Hepatocyte (in vitro differentiated cells): ENCODE results near the gene STIM2. TPM values are rescaled to one million over a fixed set of nuclear protein-coding genes. Genes with fewer than 3 reads are reported as not detected.

Experiments used
- DNase-seq: peaks from one replicate; pipeline ENCODE4 v3.0.0-alpha.2; 2016; ENCODE audit warnings: low spot score
- H2AFZ ChIP-seq: fragments of 200-600 bp; sonication (generic); 2 replicates; pipeline ENCODE4 v1.6.0; 2016; ENCODE audit warnings: antibody characterized with exemption, mild to moderate bottlenecking
- H3K27ac ChIP-seq: fragments of 200-600 bp; sonication (generic); 2 replicates; pipeline ENCODE4 v1.5.1; 2016; ENCODE audit warnings: mild to moderate bottlenecking
- H3K27me3 ChIP-seq: fragments of 200-600 bp; sonication (generic); 2 replicates; pipeline ENCODE4 v1.6.1; 2016
- H3K36me3 ChIP-seq: fragments of 200-600 bp; sonication (generic); replicated peaks from 2 replicates; pipeline ENCODE4 v1.5.1; 2016; ENCODE audit warnings: low read depth; ENCODE audit not compliant: insufficient read depth
- H3K4me1 ChIP-seq: fragments of 200-600 bp; sonication (generic); 2 replicates; pipeline ENCODE4 v1.5.1; 2016; ENCODE audit warnings: mild to moderate bottlenecking, moderate library complexity; ENCODE audit not compliant: insufficient read depth
- H3K4me2 ChIP-seq: fragments of 200-600 bp; sonication (generic); 2 replicates; pipeline ENCODE4 v1.6.0; 2016
- H3K4me3 ChIP-seq: fragments of 200-600 bp; sonication (generic); 2 replicates; pipeline ENCODE4 v1.5.1; 2016; ENCODE audit warnings: mild to moderate bottlenecking
- H3K79me2 ChIP-seq: fragments of 200-600 bp; sonication (generic); 2 replicates; pipeline ENCODE4 v1.6.0; 2017; ENCODE audit warnings: mild to moderate bottlenecking
- H3K9me2 ChIP-seq: fragments of 200-600 bp; sonication (generic); replicated peaks from 2 replicates; pipeline ENCODE4 v1.6.0; 2017; ENCODE audit warnings: mild to moderate bottlenecking; ENCODE audit not compliant: insufficient read depth
- H3K9me3 ChIP-seq: fragments of 200-600 bp; sonication (generic); 2 replicates; pipeline ENCODE4 v1.5.1; 2016; ENCODE audit warnings: low read depth, mild to moderate bottlenecking
- H4K20me1 ChIP-seq: fragments of 200-600 bp; sonication (generic); 2 replicates; pipeline ENCODE4 v1.6.0; 2016; ENCODE audit warnings: mild to moderate bottlenecking; ENCODE audit not compliant: insufficient read depth, poor library complexity, severe bottlenecking
- CTCF ChIP-seq: fragments of 200-600 bp; sonication (generic); IDR thresholded peaks from 2 replicates; pipeline ENCODE4 v1.5.1; 2016; ENCODE audit warnings: antibody characterized with exemption, mild to moderate bottlenecking; ENCODE audit not compliant: poor library complexity
- EZH2 ChIP-seq: fragments of 200-600 bp; sonication (generic); IDR thresholded peaks from 2 replicates; pipeline ENCODE4 v1.6.1; 2016; ENCODE audit warnings: antibody characterized with exemption, mild to moderate bottlenecking, borderline replicate concordance
- EZH2phosphoT487 ChIP-seq: fragments of 200-600 bp; sonication (generic); IDR thresholded peaks from one replicate; pipeline ENCODE4 v1.6.1; 2018; ENCODE audit warnings: antibody characterized with exemption, mild to moderate bottlenecking, low read depth, moderate library complexity; ENCODE audit not compliant: unreplicated experiment, severe bottlenecking
- WGBS: methylation state at CpG from one replicate; pipeline ENCODE4 v1.1.6; 2016; ENCODE audit warnings: low lambda C conversion rate; ENCODE audit errors: missing lambda C conversion rate; 5-methylcytosine and 5-hydroxymethylcytosine counted together
- polyA plus RNA-seq: library from polyadenylated mRNA; unstranded; fragments of >200 nt; fragmentation: Nextera tagmentation; extraction: Ambion mirVana; gene quantifications from 2 replicates; pipeline ENCODE4 v1.2.1, GENCODE V29; 2016
- total RNA-seq: library from RNA; depleted of rRNA; stranded (reverse); fragments of >200 nt; gene quantifications from 2 replicates; pipeline ENCODE4 v1.2.3, GENCODE V29; 2014

STIM2 gene
- total and polyA plus RNA-seq, 2 experiments from 2014 or later, result 13.2 to 17.0 TPM

GRCh38 chr4:26889356-26889755 is 28.7 kb downstream of the STIM2 start:
- no peaks in the 10 kb centered on the region for H3K27me3 ChIP-seq
- no peak for DNase-seq
- no peak for TF ChIP-seq EZH2phosphoT487
- TF ChIP-seq CTCF, result no peak
- TF ChIP-seq EZH2, result no peak
- H3K4me2 ChIP-seq, result no peak overlapping the region
- H3K4me3 ChIP-seq, result no peak overlapping the region
- H3K27ac ChIP-seq, result no peak overlapping the region
- H3K36me3 ChIP-seq, result no peaks in the 10 kb centered on the region
- H3K79me2 ChIP-seq, result peaks cover 25% of the 10 kb centered on the region
- no peaks in the 10 kb centered on the region for H3K9me3 ChIP-seq
- no peaks in the 10 kb centered on the region for H3K9me2 ChIP-seq
- H4K20me1 ChIP-seq, result no peaks in the 10 kb centered on the region
- 98% methylated on average over 3 of the region's 3 CpGs for WGBS
- no peak overlapping the region for H2AFZ ChIP-seq
- H3K4me1 ChIP-seq, result peaks cover under 1% of the 10 kb centered on the region

GRCh38 chr4:26891054-26891453 is 30.4 kb downstream of the STIM2 start:
- no peak overlapping the region for H2AFZ ChIP-seq
- TF ChIP-seq EZH2 (no peak), CTCF (no peak), EZH2phosphoT487 (no peak)
- no peaks in the 10 kb centered on the region for H3K9me2 ChIP-seq
- H3K4me1 ChIP-seq, result no peaks in the 10 kb centered on the region
- no peaks in the 10 kb centered on the region for H3K36me3 ChIP-seq
- no peaks in the 10 kb centered on the region for H3K27me3 ChIP-seq
- H3K9me3 ChIP-seq, result no peaks in the 10 kb centered on the region
- H3K27ac ChIP-seq, result no peak overlapping the region
- peaks cover 27% of the 10 kb centered on the region for H3K79me2 ChIP-seq
- H3K4me2 ChIP-seq, result no peak overlapping the region
- no peaks in the 10 kb centered on the region for H4K20me1 ChIP-seq
- H3K4me3 ChIP-seq, result no peak overlapping the region
- no peak for DNase-seq

- Histone ChIP-seq H3K36me3 (no peaks in the 10 kb centered on the region), H3K4me3 (no peak overlapping the region), H4K20me1 (no peaks in the 10 kb centered on the region), H3K27ac (no peak overlapping the region), H3K79me2 (peaks cover 26% of the 10 kb centered on the region), H3K9me2 (no peaks in the 10 kb centered on the region), H3K4me2 (no peak overlapping the region), H3K9me3 (no peaks in the 10 kb centered on the region), H3K4me1 (no peaks in the 10 kb centered on the region), H2AFZ (no peak overlapping the region), H3K27me3 (no peaks in the 10 kb centered on the region)
- no peak for DNase-seq
- 97% methylated on average over 6 of the region's 6 CpGs for WGBS
- TF ChIP-seq CTCF, result no peak
- no peak for TF ChIP-seq EZH2
- TF ChIP-seq EZH2phosphoT487, result no peak
These were observed 31.2 kb downstream of the STIM2 start for GRCh38 chr4:26891867-26892266.
